ENCODE measurements around the gene XPC. TPM values are rescaled to one million over a fixed set of nuclear protein-coding genes. Genes with fewer than 3 reads are reported as not detected.
A peak's percentile ranks its signal among the peaks of the same experiment; 100 is the strongest.

The XPC gene
- total RNA-seq, 6 experiments from 2014 or later: 14.4 to 23.1 (median 20.0) TPM

DNA sequence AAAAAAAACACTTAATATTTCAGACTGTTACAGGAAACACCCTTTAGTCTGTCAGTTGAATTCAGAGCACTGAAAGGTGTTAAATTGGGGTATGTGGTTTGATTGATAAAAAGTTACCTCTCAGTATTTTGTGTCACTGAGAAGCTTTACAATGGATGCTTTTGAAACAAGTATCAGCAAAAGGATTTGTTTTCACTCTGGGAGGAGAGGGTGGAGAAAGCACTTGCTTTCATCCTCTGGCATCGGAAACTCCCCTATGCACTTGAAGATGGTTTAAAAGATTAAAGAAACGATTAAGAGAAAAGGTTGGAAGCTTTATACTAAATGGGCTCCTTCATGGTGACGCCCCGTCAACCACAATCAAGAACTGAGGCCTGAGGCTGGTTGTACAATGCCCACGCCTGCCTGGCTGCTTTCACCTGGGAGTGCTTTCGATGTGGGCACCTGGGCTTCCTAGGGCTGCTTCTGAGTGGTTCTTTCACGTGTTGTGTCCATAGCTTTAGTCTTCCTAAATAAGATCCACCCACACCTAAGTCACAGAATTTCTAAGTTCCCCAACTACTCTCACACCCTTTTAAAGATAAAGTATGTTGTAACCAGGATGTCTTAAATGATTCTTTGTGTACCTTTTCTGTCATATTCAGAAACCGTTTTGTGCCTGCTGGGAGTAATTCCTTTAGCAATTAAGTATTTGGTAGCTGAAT lies 35.7 kb downstream of the XPC start:
- peaks cover 0 to 24% (median 10%) of the 10 kb centered on the region in 4 donors for H3K36me3 ChIP-seq
- intact Hi-C loops (cut with DNase I): no loop called here
- H3K4me3 ChIP-seq: no peak overlapping the region
- ATAC-seq: no peak
- no peaks in the 10 kb centered on the region for H3K9me3 ChIP-seq
- H3K27ac ChIP-seq: peak overlapping the region in 1 of 3 donors; percentile 75
- TF ChIP-seq POLR2A (IDR thresholded peaks at IDR 0.05): no peak
- TF ChIP-seq, protein P1, sequence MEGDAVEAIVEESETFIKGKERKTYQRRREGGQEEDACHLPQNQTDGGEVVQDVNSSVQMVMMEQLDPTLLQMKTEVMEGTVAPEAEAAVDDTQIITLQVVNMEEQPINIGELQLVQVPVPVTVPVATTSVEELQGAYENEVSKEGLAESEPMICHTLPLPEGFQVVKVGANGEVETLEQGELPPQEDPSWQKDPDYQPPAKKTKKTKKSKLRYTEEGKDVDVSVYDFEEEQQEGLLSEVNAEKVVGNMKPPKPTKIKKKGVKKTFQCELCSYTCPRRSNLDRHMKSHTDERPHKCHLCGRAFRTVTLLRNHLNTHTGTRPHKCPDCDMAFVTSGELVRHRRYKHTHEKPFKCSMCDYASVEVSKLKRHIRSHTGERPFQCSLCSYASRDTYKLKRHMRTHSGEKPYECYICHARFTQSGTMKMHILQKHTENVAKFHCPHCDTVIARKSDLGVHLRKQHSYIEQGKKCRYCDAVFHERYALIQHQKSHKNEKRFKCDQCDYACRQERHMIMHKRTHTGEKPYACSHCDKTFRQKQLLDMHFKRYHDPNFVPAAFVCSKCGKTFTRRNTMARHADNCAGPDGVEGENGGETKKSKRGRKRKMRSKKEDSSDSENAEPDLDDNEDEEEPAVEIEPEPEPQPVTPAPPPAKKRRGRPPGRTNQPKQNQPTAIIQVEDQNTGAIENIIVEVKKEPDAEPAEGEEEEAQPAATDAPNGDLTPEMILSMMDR (IDR thresholded peaks at IDR 0.05): no peak
- H3K4me1 ChIP-seq: peaks cover 0 to 60% (median 32%) of the 10 kb centered on the region in 4 donors
- DNase-seq: no peak
- no peaks in the 10 kb centered on the region for H3K27me3 ChIP-seq
- WGBS (ENCODE audit: insufficient coverage, low coverage, low lambda C conversion rate, missing lambda C conversion rate): 63% methylated on average over 2 of the region's 8 CpGs

DNA sequence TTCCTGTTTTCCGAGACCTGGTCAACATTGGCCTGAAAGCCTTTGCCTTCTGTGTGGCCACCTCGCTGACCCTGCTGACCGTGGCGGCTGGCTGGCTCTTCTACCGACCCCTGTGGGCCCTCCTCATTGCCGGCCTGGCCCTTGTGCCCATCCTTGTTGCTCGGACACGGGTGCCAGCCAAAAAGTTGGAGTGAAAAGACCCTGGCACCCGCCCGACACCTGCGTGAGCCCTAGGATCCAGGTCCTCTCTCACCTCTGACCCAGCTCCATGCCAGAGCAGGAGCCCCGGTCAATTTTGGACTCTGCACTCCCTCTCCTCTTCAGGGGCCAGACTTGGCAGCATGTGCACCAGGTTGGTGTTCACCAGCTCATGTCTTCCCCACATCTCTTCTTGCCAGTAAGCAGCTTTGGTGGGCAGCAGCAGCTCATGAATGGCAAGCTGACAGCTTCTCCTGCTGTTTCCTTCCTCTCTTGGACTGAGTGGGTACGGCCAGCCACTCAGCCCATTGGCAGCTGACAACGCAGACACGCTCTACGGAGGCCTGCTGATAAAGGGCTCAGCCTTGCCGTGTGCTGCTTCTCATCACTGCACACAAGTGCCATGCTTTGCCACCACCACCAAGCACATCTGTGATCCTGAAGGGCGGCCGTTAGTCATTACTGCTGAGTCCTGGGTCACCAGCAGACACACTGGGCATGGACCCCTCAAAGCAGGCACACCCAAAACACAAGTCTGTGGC lies 36.6 kb downstream of the XPC start:
- TF ChIP-seq, protein P1 (IDR thresholded peaks at IDR 0.05): no peak
- TF ChIP-seq POLR2A (IDR thresholded peaks at IDR 0.05): no peak
- WGBS (ENCODE audit: insufficient coverage, low coverage, low lambda C conversion rate, missing lambda C conversion rate): 69% methylated on average over 9 of the region's 19 CpGs
- Histone ChIP-seq H3K4me3 (no peak overlapping the region), H3K4me1 (peaks cover 0 to 70% (median 37%) of the 10 kb centered on the region in 4 donors), H3K36me3 (peaks cover 0 to 15% (median 5%) of the 10 kb centered on the region in 4 donors), H3K27me3 (no peaks in the 10 kb centered on the region), H3K27ac (peak overlapping the region in 2 of 3 donors; percentile 37 to 66), H3K9me3 (no peaks in the 10 kb centered on the region)
- intact Hi-C loops (cut with DNase I): no loop called here
- DNase-seq: peak in 2 of 3 donors; percentile 63 to 74
- ATAC-seq: peak; percentile 41 to 62 (median 50)

DNA sequence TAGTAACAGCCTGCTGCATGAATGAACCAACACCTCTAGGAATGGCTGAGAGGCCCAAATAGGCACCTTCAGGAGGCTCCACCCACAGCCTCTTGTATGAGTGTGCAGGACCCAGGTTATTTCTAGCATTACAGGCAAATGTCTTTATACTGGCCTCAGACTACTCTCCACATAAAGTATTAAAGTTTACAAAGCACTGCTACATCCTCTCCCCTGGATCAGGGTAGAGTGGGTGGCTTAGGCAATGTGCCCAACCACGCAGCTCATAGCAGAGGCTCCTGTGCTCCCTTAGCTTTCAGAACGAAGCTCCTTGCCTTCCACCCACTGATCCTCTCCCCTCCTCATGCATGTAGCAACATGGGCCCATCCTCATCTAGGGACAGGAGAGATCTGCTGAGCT lies 37.3 kb downstream of the XPC start:
- H3K27ac ChIP-seq: peak overlapping the region in 2 of 3 donors; percentile 37 to 66

GRCh38 chr3:14140668-14141067 lies 37.7 kb downstream of the XPC start:
- peaks cover 0 to 73% (median 38%) of the 10 kb centered on the region in 4 donors for H3K4me1 ChIP-seq
- 71% methylated on average over 2 of the region's 2 CpGs for WGBS (ENCODE audit: insufficient coverage, low coverage, low lambda C conversion rate, missing lambda C conversion rate)
- intact Hi-C loops (cut with DNase I): no loop called here
- H3K27me3 ChIP-seq: no peaks in the 10 kb centered on the region
- no peak for TF ChIP-seq POLR2A (IDR thresholded peaks at IDR 0.05)
- TF ChIP-seq, protein P1 (IDR thresholded peaks at IDR 0.05): no peak
- H3K4me3 ChIP-seq: no peak overlapping the region
- H3K36me3 ChIP-seq: peaks cover 0 to 11% (median 3%) of the 10 kb centered on the region in 4 donors
- ATAC-seq (no peak), DNase-seq (peak in 1 of 3 donors; percentile 18)
- no peak overlapping the region for H3K27ac ChIP-seq
- H3K9me3 ChIP-seq: no peaks in the 10 kb centered on the region

More for the DNA sequence above, 37.3 kb downstream of the XPC start:
- intact Hi-C loops (cut with DNase I): no loop called here
- 29% methylated on average over 2 of the region's 2 CpGs for WGBS (ENCODE audit: insufficient coverage, low coverage, low lambda C conversion rate, missing lambda C conversion rate)
- TF ChIP-seq, protein P1 (IDR thresholded peaks at IDR 0.05): no peak
- no peak for TF ChIP-seq POLR2A (IDR thresholded peaks at IDR 0.05)
- Histone ChIP-seq H3K4me3 (no peak overlapping the region), H3K27me3 (no peaks in the 10 kb centered on the region), H3K36me3 (peaks cover 0 to 11% (median 3%) of the 10 kb centered on the region in 4 donors), H3K9me3 (no peaks in the 10 kb centered on the region), H3K4me1 (peaks cover 0 to 73% (median 38%) of the 10 kb centered on the region in 4 donors)
- DNase-seq (no peak), ATAC-seq (no peak)

Measured in right lobe of liver (tissue), 6 donors.